H1 (cell line): ENCODE measurements around the gene KCNC2. TPM values are rescaled to one million over a fixed set of nuclear protein-coding genes. Genes with fewer than 3 reads are reported as not detected.

ENCODE experiments used
- CTCF ChIA-PET: fragments of 300-600 bp; sonication (Branson Sonifier 250); formaldehyde crosslinking; loops from one replicate; lab custom pipeline; 2021; ENCODE audit not compliant: partially characterized antibody; lab: Charles Lee
- POLR2A ChIA-PET: fragments of 300-600 bp; sonication (Branson Sonifier 250); formaldehyde crosslinking; loops from one replicate; lab custom pipeline; 2021; ENCODE audit warnings: inconsistent platforms; ENCODE audit not compliant: partially characterized antibody; lab: Charles Lee
- DNase-seq, 2 experiments: peaks; one replicate each; pipeline versions ENCODE4 v3.0.0 to v3.0.0-alpha.2; 2010 to 2022; ENCODE audit warnings: low spot score in 2 of 2, low read depth in 1 of 2, mixed read lengths in 1 of 2
- FAIRE-seq: peaks from 2 replicates; lab custom pipeline; 2011; peaks lifted over from hg19 to GRCh38; lab: Jason Lieb, UNC
- H2AFZ ChIP-seq: 2 replicates; pipeline ENCODE4 v1.8.1; 2012; ENCODE audit warnings: low read length, inconsistent platforms
- H2AK5ac ChIP-seq: 2 replicates; pipeline ENCODE4 v1.6.1; 2013; ENCODE audit warnings: low read depth, low read length
- H2BK120ac ChIP-seq: replicated peaks from 2 replicates; pipeline ENCODE3; 2013; ENCODE audit warnings: low read depth, low read length, inconsistent platforms
- H2BK12ac ChIP-seq: 2 replicates; pipeline ENCODE4 v1.6.1; 2013; ENCODE audit warnings: low read depth, low read length
- H2BK15ac ChIP-seq: 2 replicates; pipeline ENCODE4 v1.6.1; 2013; ENCODE audit warnings: low read length
- H2BK20ac ChIP-seq: 2 replicates; pipeline ENCODE4 v1.6.1; 2013; ENCODE audit warnings: low read length
- H2BK5ac ChIP-seq: 2 replicates; pipeline ENCODE4 v1.6.1; 2013; ENCODE audit warnings: low read depth, low read length
- H3K14ac ChIP-seq: 2 replicates; pipeline ENCODE4 v1.6.1; 2013; ENCODE audit warnings: inconsistent platforms; ENCODE audit not compliant: insufficient read length
- H3K18ac ChIP-seq: 2 replicates; pipeline ENCODE4 v1.6.1; 2013; ENCODE audit warnings: low read length; ENCODE audit errors: extremely low read depth
- H3K23ac ChIP-seq: 2 replicates; pipeline ENCODE4 v1.6.1; 2013; ENCODE audit warnings: inconsistent platforms; ENCODE audit not compliant: insufficient read length
- H3K23me2 ChIP-seq: 2 replicates; pipeline ENCODE4 v1.6.1; 2013; ENCODE audit warnings: low read depth, low read length
- H3K27ac ChIP-seq: 2 replicates; pipeline ENCODE4 v1.6.1; 2011; ENCODE audit warnings: low read depth, low read length, inconsistent platforms
- H3K27me3 ChIP-seq, 4 experiments: replicated peaks in 1 of 4; 1 replicate in 1 of 4; 2 replicates in 3 of 4; pipeline versions ENCODE4 v1.6.1 to v1.8.1; 2011 to 2013; ENCODE audit warnings: low read length in 3 of 4, mild to moderate bottlenecking in 3 of 4, inconsistent platforms in 2 of 4, mixed read lengths in 2 of 4, moderate library complexity in 1 of 4; ENCODE audit not compliant: control insufficient read depth in 3 of 4, insufficient read depth in 3 of 4; ENCODE audit errors: extremely low read depth in 1 of 4
- H3K36me3 ChIP-seq, 4 experiments: 2 replicates each; pipeline versions ENCODE4 v1.6.1 to v1.8.1; 2011 to 2013; ENCODE audit warnings: mild to moderate bottlenecking in 4 of 4, low read length in 3 of 4, moderate library complexity in 2 of 4, control low read depth in 1 of 4, inconsistent platforms in 1 of 4; ENCODE audit not compliant: insufficient read depth in 4 of 4, control insufficient read depth in 2 of 4
- H3K4ac ChIP-seq: replicated peaks from 2 replicates; pipeline ENCODE3; 2013; ENCODE audit warnings: low read length, low read depth, mixed read lengths, inconsistent platforms; ENCODE audit not compliant: insufficient read length
- H3K4me1 ChIP-seq, 4 experiments: replicated peaks in 1 of 4; 1 replicate in 1 of 4; 2 replicates in 3 of 4; pipeline versions ENCODE4 v1.6.1 to v1.8.1; 2011 to 2013; ENCODE audit warnings: low read length in 3 of 4, inconsistent platforms in 2 of 4, mixed read lengths in 1 of 4; ENCODE audit not compliant: insufficient read depth in 4 of 4, control insufficient read depth in 3 of 4
- H3K4me2 ChIP-seq, 2 experiments: 2 replicates each; pipeline versions ENCODE4 v1.6.1 to v1.8.1; 2011 to 2013; ENCODE audit warnings: low read depth in 2 of 2, low read length in 2 of 2, control low read depth in 1 of 2, inconsistent platforms in 1 of 2, mild to moderate bottlenecking in 1 of 2; ENCODE audit not compliant: insufficient read depth in 1 of 2
- H3K4me3 ChIP-seq, 4 experiments: fragments of 200-600, 300-600 bp in 1 of 4; sonication (generic), shearing (Covaris generic), sonication (Bioruptor Twin) in 1 of 4; 2 replicates each; pipeline versions ENCODE4 v1.5.1 to v1.8.1; 2011 to 2016; ENCODE audit warnings: low read length in 4 of 4, low read depth in 3 of 4, control low read depth in 2 of 4, inconsistent platforms in 2 of 4, mild to moderate bottlenecking in 2 of 4, mixed read lengths in 1 of 4, moderate library complexity in 1 of 4; ENCODE audit not compliant: insufficient read depth in 2 of 4; ENCODE audit errors: extremely low read depth in 1 of 4
- H3K56ac ChIP-seq: replicated peaks from 2 replicates; pipeline ENCODE3; 2013; ENCODE audit warnings: low read depth, mild to moderate bottlenecking, mixed read lengths, low read length, inconsistent platforms; ENCODE audit not compliant: insufficient read length
- H3K79me1 ChIP-seq: 2 replicates; pipeline ENCODE4 v1.6.1; 2013; ENCODE audit warnings: low read depth, low read length, control low read depth
- H3K79me2 ChIP-seq, 2 experiments: 2 replicates each; pipeline versions ENCODE4 v1.6.1 to v1.8.1; 2012 to 2013; ENCODE audit warnings: low read length in 2 of 2, mild to moderate bottlenecking in 2 of 2, inconsistent platforms in 1 of 2; ENCODE audit not compliant: insufficient read depth in 2 of 2, control insufficient read depth in 1 of 2
- H3K9ac ChIP-seq, 4 experiments: replicated peaks in 1 of 4; 1 replicate in 1 of 4; 2 replicates in 3 of 4; pipeline versions ENCODE4 v1.6.1 to v1.8.1; 2011 to 2013; ENCODE audit warnings: low read depth in 3 of 4, low read length in 3 of 4, control low read depth in 2 of 4, mild to moderate bottlenecking in 2 of 4, moderate library complexity in 2 of 4, inconsistent platforms in 1 of 4; ENCODE audit errors: extremely low read depth in 1 of 4
- H3K9me3 ChIP-seq, 2 experiments: 2 replicates each; pipeline versions ENCODE4 v1.6.1 to v1.8.1; 2012 to 2013; ENCODE audit warnings: mild to moderate bottlenecking in 2 of 2, moderate library complexity in 2 of 2, control low read depth in 1 of 2, inconsistent platforms in 1 of 2, low read depth in 1 of 2, low read length in 1 of 2, mixed read lengths in 1 of 2; ENCODE audit not compliant: insufficient read depth in 2 of 2
- H4K20me1 ChIP-seq, 2 experiments: replicated peaks in 1 of 2; 2 replicates each; pipeline versions ENCODE3 to v1.8.1; 2011 to 2013; ENCODE audit warnings: inconsistent platforms in 2 of 2, low read length in 2 of 2, mild to moderate bottlenecking in 1 of 2; ENCODE audit not compliant: insufficient read depth in 2 of 2, control insufficient read depth in 1 of 2
- H4K5ac ChIP-seq: 2 replicates; pipeline ENCODE4 v1.6.1; 2013; ENCODE audit warnings: low read length, low read depth, mixed read lengths, inconsistent platforms; ENCODE audit not compliant: insufficient read length
- H4K8ac ChIP-seq: 2 replicates; pipeline ENCODE4 v1.8.0; 2013; ENCODE audit warnings: mild to moderate bottlenecking, moderate library complexity, low read length, inconsistent platforms; ENCODE audit not compliant: insufficient read depth; ENCODE audit errors: extremely low read depth
- H4K91ac ChIP-seq: replicated peaks from 2 replicates; pipeline ENCODE3; 2013; ENCODE audit warnings: low read length, mixed read lengths, inconsistent platforms; ENCODE audit not compliant: insufficient read length
- FOSL1 ChIP-seq: IDR thresholded peaks from 2 replicates; pipeline ENCODE4 v1.6.1; 2011; ENCODE audit warnings: mild to moderate bottlenecking, low read depth, low read length, moderate library complexity; ENCODE audit not compliant: insufficient read depth
- POU5F1 ChIP-seq: IDR thresholded peaks from 2 replicates; pipeline ENCODE4 v1.6.1; 2011; ENCODE audit warnings: low read depth, mild to moderate bottlenecking, low read length, moderate library complexity
- WGBS, 2 experiments: shearing (Covaris generic) in 1 of 2; methylation state at CpG; one replicate each; pipeline versions ENCODE4 v1.1.6 to v1.1.7; 2013 to 2015; ENCODE audit warnings: low lambda C conversion rate in 2 of 2, mixed read lengths in 2 of 2, inconsistent platforms in 1 of 2, low coverage in 1 of 2, missing lambda C conversion rate in 1 of 2; ENCODE audit not compliant: insufficient replicate concordance in 2 of 2, insufficient coverage in 1 of 2, insufficient read length in 1 of 2; ENCODE audit errors: extremely low coverage in 1 of 2, missing lambda C conversion rate in 1 of 2; 5-methylcytosine and 5-hydroxymethylcytosine counted together
- polyA plus RNA-seq, 7 experiments: library from polyadenylated mRNA; depleted of rRNA in 3 of 7; stranded (reverse) in 5 of 7; unstranded in 2 of 7; fragments of >200 nt in 5 of 7; fragments of 200-250 nt in 2 of 7; gene quantifications; 1 replicate in 5 of 7; 2 replicates in 1 of 7; 4 replicates in 1 of 7; pipeline versions ENCODE4 v1.2.1 to v1.2.3, GENCODE V29; 2011 to 2013; ENCODE audit warnings: missing spikeins in 2 of 7, mixed read lengths in 2 of 7
- total RNA-seq: library from RNA; stranded (reverse); fragmentation: NEBNext Ultra II Directional; extraction: Animal tissue kit (Norgen Biotek cat#: 25700); gene quantifications from 2 replicates; pipeline ENCODE4 v1.2.1, GENCODE V29; 2021

KCNC2 gene
- total and polyA plus RNA-seq, 2 of the 8 experiments (the other 6 are each of a cell fraction or from before 2014, with no cell fraction given) = 0.03 TPM; not detected in 1

- Histone ChIP-seq H3K27me3 (no peaks in the 10 kb centered on the region), H2BK12ac (no peak overlapping the region), H2BK20ac (no peak overlapping the region), H3K4me3 (no peak overlapping the region), H3K79me1 (no peaks in the 10 kb centered on the region), H2BK15ac (no peak overlapping the region), H4K20me1 (no peaks in the 10 kb centered on the region), H3K27ac (no peak overlapping the region), H3K56ac (no peak overlapping the region), H3K79me2 (no peaks in the 10 kb centered on the region), H3K36me3 (no peaks in the 10 kb centered on the region), H4K5ac (no peak overlapping the region), H3K4me2 (no peak overlapping the region), H4K8ac (no peak overlapping the region), H3K14ac (no peak overlapping the region), H3K9ac (no peak overlapping the region), H2BK120ac (no peak overlapping the region), H2AK5ac (no peak overlapping the region), H3K23me2 (no peaks in the 10 kb centered on the region), H3K9me3 (no peaks in the 10 kb centered on the region), H3K4me1 (no peaks in the 10 kb centered on the region), H3K18ac (no peak overlapping the region; the same call in 1 of the 2 replicates), H4K91ac (no peak overlapping the region), H3K23ac (no peak overlapping the region), H3K4ac (no peak overlapping the region), H2AFZ (no peak overlapping the region), H2BK5ac (no peak overlapping the region)
- ChIA-PET POLR2A (no interaction called here), CTCF (no interaction called here)
- WGBS, 2 experiments = 60% methylated on average over 1 of the region's 1 CpG; no CpG with 5 or more reads in 1 of the 2 experiments
- TF ChIP-seq FOSL1 (no peak), POU5F1 (peak; percentile 35; the same call in 1 of the 2 replicates)
- FAIRE-seq (no peak), DNase-seq (no peak)
Measured at GRCh38 chr12:75259143-75259542, 49.5 kb upstream of the KCNC2 start.
